Mesenteric fat pad (tissue), 1 donor: Measurements from ENCODE around the gene LDLRAP1. TPM values are rescaled to one million over a fixed set of nuclear protein-coding genes. Genes with fewer than 3 reads are reported as not detected.

Experiments used
- total RNA-seq: library from RNA; stranded (reverse); fragmentation: NEBNext Ultra II Directional; extraction: Animal tissue kit (Norgen Biotek cat#: 25700); gene quantifications from one replicate; pipeline ENCODE4 v1.2.1, GENCODE V29; 2021
- donor health status: DM: yes; HTN: yes; CAD: no.

Gene LDLRAP1
- total RNA-seq, 1 donor from 2014 or later: 27.6 TPM

Other genes starting within 250 kb of the LDLRAP1 start
- gene TMEM50A, start 205.3 kb upstream of the LDLRAP1 start, total RNA-seq: 113 TPM
- not detected for gene RHCE, start 122.8 kb upstream of the LDLRAP1 start, total RNA-seq
- gene MACO1, start 112.7 kb upstream of the LDLRAP1 start, total RNA-seq: 20.1 TPM
- 21.9 TPM for gene MAN1C1, start 73.2 kb downstream of the LDLRAP1 start, total RNA-seq